ENCODE measurements around the gene MAP1A. TPM values are rescaled to one million over a fixed set of nuclear protein-coding genes. Genes with fewer than 3 reads are reported as not detected.

MAP1A gene
- total and polyA plus RNA-seq, 2 of the 13 experiments (the other 11 are each of a cell fraction or from before 2014, with no cell fraction given), result 0.01 to 0.07 TPM

- TF ChIP-seq ZBTB46 (CRISPR knock-in tag; IDR thresholded peaks at IDR 0.05; ENCODE audit: borderline replicate concordance) (no peak), ZBTB21 (CRISPR knock-in tag; IDR thresholded peaks at IDR 0.05) (peak; percentile 30; the same call in 1 of the 2 replicates), IRF9 (CRISPR knock-in tag; IDR thresholded peaks at IDR 0.05; ENCODE audit: borderline replicate concordance) (peak; percentile 56; the same call in 1 of the 2 replicates), IRX3 (CRISPR knock-in tag; IDR thresholded peaks at IDR 0.05; ENCODE audit: borderline replicate concordance, low read depth) (no peak), ZNF407 (CRISPR knock-in tag; IDR thresholded peaks at IDR 0.05; ENCODE audit: not compliant biosample characterization) (no peak), HDAC2 (CRISPR knock-in tag; IDR thresholded peaks at IDR 0.05) (0 out of 2 replicates have a peak, but pooled peaks have one; percentile 15), PHF8 (CRISPR knock-in tag; IDR thresholded peaks at IDR 0.05) (peak; percentile 74), ZNF740 (CRISPR knock-in tag; IDR thresholded peaks at IDR 0.05) (no peak), MNT (IDR thresholded peaks at IDR 0.05) (no peak), USF2 (IDR thresholded peaks at IDR 0.05; ENCODE audit: low read depth, low read length) (no peak), USF2 (CRISPR knock-in tag; IDR thresholded peaks at IDR 0.05; ENCODE audit: borderline replicate concordance) (no peak)
Observed at GRCh38 chr15:43492673-43493601, 24.5 kb upstream of the MAP1A start, which contains the start of gene TP53BP1 (continued).

All from HepG2 (cell line).